Measurements from ENCODE around the gene DESI1.
A peak's percentile ranks its signal among the peaks of the same experiment; 100 is the strongest.
"Not testable (repeated sequence)": the region's sequence is repeated elsewhere in the genome, so short reads cannot be mapped to it uniquely, and the experiment has no call there.

Gene DESI1

DNA sequence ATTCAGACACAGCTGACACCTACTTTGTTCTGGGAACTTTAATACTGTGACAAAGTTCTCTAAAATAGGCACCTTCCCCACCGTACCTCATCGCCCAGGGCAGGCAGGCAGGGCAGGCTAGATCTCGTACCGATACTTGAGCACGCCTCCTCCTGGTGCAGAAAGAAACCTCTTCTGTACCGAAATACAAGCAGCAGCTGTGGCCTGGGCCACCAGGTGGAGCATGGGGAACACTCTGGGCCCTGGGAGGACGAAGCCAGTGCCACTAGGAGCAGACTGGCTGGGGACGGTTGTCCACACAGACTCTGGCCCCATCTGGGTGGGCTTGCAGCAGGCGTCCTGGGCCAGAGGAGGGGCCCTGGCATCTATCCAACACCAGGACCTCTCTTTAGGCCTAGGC is 44.0 kb downstream of the DESI1 start:
- Histone ChIP-seq H3K9ac (ENCODE audit: insufficient read length, low read depth) (no peak overlapping the region), H3K4me1 (ENCODE audit: insufficient read depth, insufficient read length) (peaks cover 13% of the 10 kb centered on the region), H3K4me3 (ENCODE audit: insufficient read length, low read depth) (no peak overlapping the region), H3K36me3 (ENCODE audit: insufficient read depth, insufficient read length, low read length) (peaks cover 41% of the 10 kb centered on the region), H3K27me3 (ENCODE audit: insufficient read depth, insufficient read length) (no peaks in the 10 kb centered on the region), H3K9me3 (ENCODE audit: insufficient read depth, low read length) (no peaks in the 10 kb centered on the region)
- DNase-seq (ENCODE audit: low read depth, low spot score): peak; percentile 63
- TF ChIP-seq SUZ12 (IDR thresholded peaks at IDR 0.05; ENCODE audit: extremely low read depth, insufficient read depth, insufficient read length): no peak
- TF ChIP-seq ZNF274 (IDR thresholded peaks at IDR 0.05; ENCODE audit: low read depth, low read length): no peak
- no peak for TF ChIP-seq YY1 (IDR thresholded peaks at IDR 0.05; ENCODE audit: insufficient read depth, insufficient read length)

DNA sequence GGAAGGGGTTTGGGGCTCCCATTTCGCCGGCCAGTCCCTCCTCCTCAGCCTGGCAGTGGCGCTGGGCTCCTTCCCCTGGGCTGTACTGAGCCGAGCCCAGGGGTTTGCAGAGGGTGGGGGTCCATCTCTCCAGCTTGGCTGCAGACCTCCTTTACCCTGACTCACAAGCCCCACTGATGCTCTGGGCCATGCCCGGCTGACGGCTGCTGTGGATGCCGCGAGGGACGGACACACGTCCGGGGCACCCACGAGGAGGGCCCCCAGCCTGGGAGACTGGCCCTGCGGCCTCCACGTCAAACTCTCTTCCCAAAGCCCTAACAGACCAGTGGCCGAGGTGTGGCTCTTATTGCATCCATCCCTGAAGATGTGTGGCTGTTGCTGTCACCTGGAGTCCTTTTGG is 45.3 kb downstream of the DESI1 start:
- no peak for TF ChIP-seq ZNF274 (IDR thresholded peaks at IDR 0.05; ENCODE audit: low read depth, low read length)
- no peak for TF ChIP-seq YY1 (IDR thresholded peaks at IDR 0.05; ENCODE audit: insufficient read depth, insufficient read length)
- TF ChIP-seq SUZ12 (IDR thresholded peaks at IDR 0.05; ENCODE audit: extremely low read depth, insufficient read depth, insufficient read length): no peak
- DNase-seq (ENCODE audit: low read depth, low spot score): no peak
- no peak overlapping the region for H3K9ac ChIP-seq (ENCODE audit: insufficient read length, low read depth)
- no peak overlapping the region for H3K4me3 ChIP-seq (ENCODE audit: insufficient read length, low read depth)
- no peaks in the 10 kb centered on the region for H3K27me3 ChIP-seq (ENCODE audit: insufficient read depth, insufficient read length)
- peaks cover 47% of the 10 kb centered on the region for H3K36me3 ChIP-seq (ENCODE audit: insufficient read depth, insufficient read length, low read length)
- H3K4me1 ChIP-seq (ENCODE audit: insufficient read depth, insufficient read length): peaks cover 13% of the 10 kb centered on the region
- no peaks in the 10 kb centered on the region for H3K9me3 ChIP-seq (ENCODE audit: insufficient read depth, low read length)

GRCh38 chr22:41574847-41575381 is 45.9 kb downstream of the DESI1 start:
- Histone ChIP-seq H3K36me3 (ENCODE audit: insufficient read depth, insufficient read length, low read length) (peaks cover 42% of the 10 kb centered on the region), H3K9ac (ENCODE audit: insufficient read length, low read depth) (peak overlapping the region; percentile 21), H3K9me3 (ENCODE audit: insufficient read depth, low read length) (no peaks in the 10 kb centered on the region), H3K4me1 (ENCODE audit: insufficient read depth, insufficient read length) (peaks cover 13% of the 10 kb centered on the region), H3K4me3 (ENCODE audit: insufficient read length, low read depth) (no peak overlapping the region), H3K27me3 (ENCODE audit: insufficient read depth, insufficient read length) (no peaks in the 10 kb centered on the region)
- no peak for DNase-seq (ENCODE audit: low read depth, low spot score)
- no peak for TF ChIP-seq ZNF274 (IDR thresholded peaks at IDR 0.05; ENCODE audit: low read depth, low read length)
- TF ChIP-seq SUZ12 (IDR thresholded peaks at IDR 0.05; ENCODE audit: extremely low read depth, insufficient read depth, insufficient read length): no peak
- TF ChIP-seq YY1 (IDR thresholded peaks at IDR 0.05; ENCODE audit: insufficient read depth, insufficient read length): no peak

GRCh38 chr22:41573677-41574076 is 47.2 kb downstream of the DESI1 start:
- Histone ChIP-seq H3K4me1 (ENCODE audit: insufficient read depth, insufficient read length) (peaks cover 12% of the 10 kb centered on the region), H3K9ac (ENCODE audit: insufficient read length, low read depth) (no peak overlapping the region), H3K9me3 (ENCODE audit: insufficient read depth, low read length) (no peaks in the 10 kb centered on the region), H3K36me3 (ENCODE audit: insufficient read depth, insufficient read length, low read length) (peaks cover 38% of the 10 kb centered on the region), H3K27me3 (ENCODE audit: insufficient read depth, insufficient read length) (no peaks in the 10 kb centered on the region), H3K4me3 (ENCODE audit: insufficient read length, low read depth) (no peak overlapping the region)
- no peak for DNase-seq (ENCODE audit: low read depth, low spot score)
- TF ChIP-seq ZNF274 (IDR thresholded peaks at IDR 0.05; ENCODE audit: low read depth, low read length) (no peak), YY1 (IDR thresholded peaks at IDR 0.05; ENCODE audit: insufficient read depth, insufficient read length) (no peak), SUZ12 (IDR thresholded peaks at IDR 0.05; ENCODE audit: extremely low read depth, insufficient read depth, insufficient read length) (no peak)

GRCh38 chr22:41572305-41572704 is 48.5 kb downstream of the DESI1 start:
- H3K27me3 ChIP-seq (ENCODE audit: insufficient read depth, insufficient read length); H3K4me3 ChIP-seq (ENCODE audit: insufficient read length, low read depth); H3K9ac ChIP-seq (ENCODE audit: insufficient read length, low read depth); H3K9me3 ChIP-seq (ENCODE audit: insufficient read depth, low read length); DNase-seq (ENCODE audit: low read depth, low spot score): not testable (repeated sequence)
- Histone ChIP-seq H3K4me1 (ENCODE audit: insufficient read depth, insufficient read length) (peaks cover 13% of the 10 kb centered on the region), H3K36me3 (ENCODE audit: insufficient read depth, insufficient read length, low read length) (peaks cover 33% of the 10 kb centered on the region)

DNA sequence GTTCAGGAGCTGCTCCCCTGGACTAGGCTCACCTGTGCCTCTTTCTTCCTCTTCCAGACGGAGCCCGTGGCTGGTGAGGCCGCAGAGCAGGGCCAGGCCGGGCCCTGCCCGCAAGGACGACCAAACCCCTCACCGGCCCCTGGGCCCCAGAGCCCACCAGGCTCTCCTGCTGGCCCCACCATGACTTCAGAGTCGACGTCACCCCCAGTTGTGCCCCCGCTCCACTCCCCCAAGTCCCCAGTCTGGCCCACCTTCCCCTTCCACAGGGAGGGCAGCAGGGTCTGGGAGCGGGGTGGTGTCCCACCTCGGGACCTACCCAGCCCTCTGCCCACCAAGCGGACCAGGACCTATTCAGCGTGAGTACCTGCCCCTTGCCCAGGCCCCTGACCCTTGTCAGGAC is 49.1 kb downstream of the DESI1 start:
- no peak for TF ChIP-seq YY1 (IDR thresholded peaks at IDR 0.05; ENCODE audit: insufficient read depth, insufficient read length)
- TF ChIP-seq SUZ12 (IDR thresholded peaks at IDR 0.05; ENCODE audit: extremely low read depth, insufficient read depth, insufficient read length): no peak
- TF ChIP-seq ZNF274 (IDR thresholded peaks at IDR 0.05; ENCODE audit: low read depth, low read length): no peak
- DNase-seq (ENCODE audit: low read depth, low spot score): no peak
- H3K4me1 ChIP-seq (ENCODE audit: insufficient read depth, insufficient read length): peaks cover 9% of the 10 kb centered on the region
- H3K27me3 ChIP-seq (ENCODE audit: insufficient read depth, insufficient read length): no peaks in the 10 kb centered on the region
- H3K9me3 ChIP-seq (ENCODE audit: insufficient read depth, low read length): no peaks in the 10 kb centered on the region
- H3K36me3 ChIP-seq (ENCODE audit: insufficient read depth, insufficient read length, low read length): peaks cover 30% of the 10 kb centered on the region
- H3K9ac ChIP-seq (ENCODE audit: insufficient read length, low read depth): no peak overlapping the region
- no peak overlapping the region for H3K4me3 ChIP-seq (ENCODE audit: insufficient read length, low read depth)

DNA sequence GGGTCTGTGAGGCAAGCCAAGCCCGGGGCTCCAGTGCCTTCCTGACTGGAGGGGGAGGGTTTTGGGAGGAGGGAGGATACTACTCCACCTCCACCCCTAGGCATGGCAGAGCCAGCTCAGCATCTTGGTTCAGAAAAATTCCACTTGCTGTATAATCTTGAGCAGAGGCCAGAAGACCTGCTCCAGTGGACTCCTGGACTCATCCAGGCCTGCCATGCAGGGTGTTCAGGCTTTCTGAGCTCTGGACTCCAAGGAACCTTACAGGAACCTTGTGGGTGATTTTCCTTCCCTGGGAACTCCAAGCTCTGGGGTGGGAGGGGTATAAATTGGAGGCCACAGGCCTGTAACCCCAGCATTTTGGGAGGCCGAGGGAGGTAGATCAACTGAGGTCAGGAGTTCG is 50.6 kb downstream of the DESI1 start:
- peaks cover 26% of the 10 kb centered on the region for H3K36me3 ChIP-seq (ENCODE audit: insufficient read depth, insufficient read length, low read length)
- TF ChIP-seq YY1 (IDR thresholded peaks at IDR 0.05; ENCODE audit: insufficient read depth, insufficient read length) (no peak), ZNF274 (IDR thresholded peaks at IDR 0.05; ENCODE audit: low read depth, low read length) (no peak), SUZ12 (IDR thresholded peaks at IDR 0.05; ENCODE audit: extremely low read depth, insufficient read depth, insufficient read length) (no peak)
- no peaks in the 10 kb centered on the region for H3K9me3 ChIP-seq (ENCODE audit: insufficient read depth, low read length)
- no peak for DNase-seq (ENCODE audit: low read depth, low spot score)
- peaks cover 9% of the 10 kb centered on the region for H3K4me1 ChIP-seq (ENCODE audit: insufficient read depth, insufficient read length)
- H3K27me3 ChIP-seq (ENCODE audit: insufficient read depth, insufficient read length): no peaks in the 10 kb centered on the region
- H3K4me3 ChIP-seq (ENCODE audit: insufficient read length, low read depth): no peak overlapping the region
- H3K9ac ChIP-seq (ENCODE audit: insufficient read length, low read depth): no peak overlapping the region

DNA sequence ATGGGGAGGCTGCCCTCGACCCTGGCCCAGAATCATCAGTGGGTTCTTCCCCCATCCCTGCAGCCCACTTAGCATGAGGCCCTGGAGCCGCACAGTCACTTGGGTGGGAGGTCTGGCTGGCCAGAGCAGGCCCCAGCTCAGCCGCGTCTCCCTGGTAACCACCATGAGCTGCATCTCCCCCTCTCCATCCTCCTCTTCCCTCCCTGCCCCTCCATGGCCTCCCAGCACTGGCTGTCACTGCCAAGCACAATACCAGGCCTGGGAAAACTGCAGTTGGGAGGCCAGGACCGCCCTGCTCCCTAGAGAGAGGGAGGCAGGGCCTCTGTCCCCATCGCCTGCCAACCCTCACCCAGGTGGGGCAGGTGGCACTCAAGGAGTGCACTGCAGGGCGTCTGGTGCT is 52.0 kb downstream of the DESI1 start:
- H3K9ac ChIP-seq (ENCODE audit: insufficient read length, low read depth): no peak overlapping the region
- no peak for DNase-seq (ENCODE audit: low read depth, low spot score)
- H3K4me1 ChIP-seq (ENCODE audit: insufficient read depth, insufficient read length): peaks cover 5% of the 10 kb centered on the region
- no peak overlapping the region for H3K4me3 ChIP-seq (ENCODE audit: insufficient read length, low read depth)
- no peak for TF ChIP-seq YY1 (IDR thresholded peaks at IDR 0.05; ENCODE audit: insufficient read depth, insufficient read length)
- TF ChIP-seq ZNF274 (IDR thresholded peaks at IDR 0.05; ENCODE audit: low read depth, low read length): no peak
- no peak for TF ChIP-seq SUZ12 (IDR thresholded peaks at IDR 0.05; ENCODE audit: extremely low read depth, insufficient read depth, insufficient read length)
- peaks cover 16% of the 10 kb centered on the region for H3K36me3 ChIP-seq (ENCODE audit: insufficient read depth, insufficient read length, low read length)
- H3K9me3 ChIP-seq (ENCODE audit: insufficient read depth, low read length): no peaks in the 10 kb centered on the region
- no peaks in the 10 kb centered on the region for H3K27me3 ChIP-seq (ENCODE audit: insufficient read depth, insufficient read length)
